Measurements from ENCODE around the gene IGSF23. TPM values are rescaled to one million over a fixed set of nuclear protein-coding genes. Genes with fewer than 3 reads are reported as not detected.

IGSF23 gene
- total RNA-seq, 1 donor from 2014 or later = not detected

DNA sequence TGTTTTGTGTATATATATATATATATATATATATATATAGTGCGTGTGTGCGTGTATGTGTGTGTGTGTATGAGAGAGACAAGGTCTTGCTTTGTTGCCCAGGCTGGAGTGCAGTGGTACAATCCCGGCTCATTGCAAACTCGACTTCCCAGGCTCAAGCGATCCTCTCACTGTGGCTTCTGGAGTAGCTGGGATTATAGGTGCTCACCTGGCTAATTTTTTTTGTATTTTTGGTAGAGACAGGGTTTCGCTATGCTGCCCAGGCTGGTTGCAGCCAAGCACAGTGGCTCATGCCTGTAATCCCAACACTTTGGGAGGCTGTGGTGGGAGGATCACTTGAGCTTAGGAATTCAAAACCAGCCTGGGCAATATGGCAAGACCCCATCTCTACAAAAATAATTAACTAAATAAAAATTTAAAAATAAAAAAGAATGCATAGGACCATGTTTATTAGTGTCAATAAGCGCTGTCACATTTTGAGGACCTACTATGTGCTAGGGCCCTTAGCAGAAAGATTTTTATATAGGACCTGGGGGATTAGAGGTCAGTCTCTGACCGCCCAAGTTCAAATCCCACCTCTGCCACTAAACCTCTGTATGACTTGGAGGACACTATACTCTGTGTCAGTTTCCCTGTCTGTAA, 32.2 kb downstream of the IGSF23 start:
- DNase-seq = no peak
- H3K27ac Mint-ChIP-seq = no peak overlapping the region
- intact Hi-C loops (cut with micrococcal nuclease) = no loop called here
- no peaks in the 10 kb centered on the region for H3K9me3 Mint-ChIP-seq
- no peaks in the 10 kb centered on the region for H3K4me1 Mint-ChIP-seq
- H3K4me3 Mint-ChIP-seq = no peak overlapping the region
- H3K36me3 Mint-ChIP-seq (ENCODE audit: low read depth) = no peaks in the 10 kb centered on the region
- H3K27me3 Mint-ChIP-seq = peaks cover 10% of the 10 kb centered on the region

DNA sequence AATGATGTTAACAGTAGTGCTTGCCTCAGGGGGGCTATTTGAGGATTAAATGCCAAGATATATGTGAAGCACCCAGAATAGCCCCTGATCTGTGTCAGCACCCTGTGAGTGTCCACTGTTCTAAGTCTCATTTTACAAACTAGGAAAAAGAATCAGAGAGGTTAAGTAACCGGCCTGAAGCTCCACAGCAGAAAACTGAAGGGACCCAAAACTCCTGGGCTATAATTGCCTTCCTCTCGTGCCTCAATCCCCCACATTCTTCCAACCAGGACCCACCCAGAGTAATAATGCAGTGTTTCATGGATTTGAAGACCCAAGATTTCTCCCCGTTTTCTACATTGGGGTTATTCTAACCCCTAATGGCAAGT, 32.7 kb downstream of the IGSF23 start:
- intact Hi-C loops (cut with micrococcal nuclease) = no loop called here

DNA sequence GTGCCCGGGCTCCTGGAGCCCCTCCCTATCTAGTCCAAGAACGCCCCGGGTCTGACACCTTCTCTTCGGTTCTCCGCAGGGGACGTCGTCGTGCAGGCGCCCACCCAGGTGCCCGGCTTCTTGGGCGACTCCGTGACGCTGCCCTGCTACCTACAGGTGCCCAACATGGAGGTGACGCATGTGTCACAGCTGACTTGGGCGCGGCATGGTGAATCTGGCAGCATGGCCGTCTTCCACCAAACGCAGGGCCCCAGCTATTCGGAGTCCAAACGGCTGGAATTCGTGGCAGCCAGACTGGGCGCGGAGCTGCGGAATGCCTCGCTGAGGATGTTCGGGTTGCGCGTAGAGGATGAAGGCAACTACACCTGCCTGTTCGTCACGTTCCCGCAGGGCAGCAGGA, 33.8 kb downstream of the IGSF23 start:
- no peak overlapping the region for H3K4me3 Mint-ChIP-seq
- no peaks in the 10 kb centered on the region for H3K9me3 Mint-ChIP-seq
- intact Hi-C loops (cut with micrococcal nuclease) = no loop called here
- DNase-seq = no peak
- peaks cover 8% of the 10 kb centered on the region for H3K27me3 Mint-ChIP-seq
- no peak overlapping the region for H3K27ac Mint-ChIP-seq
- H3K36me3 Mint-ChIP-seq (ENCODE audit: low read depth) = peaks cover 2% of the 10 kb centered on the region
- no peaks in the 10 kb centered on the region for H3K4me1 Mint-ChIP-seq

More for the DNA sequence above, 32.7 kb downstream of the IGSF23 start:
- H3K27me3 Mint-ChIP-seq = peaks cover 10% of the 10 kb centered on the region
- H3K36me3 Mint-ChIP-seq (ENCODE audit: low read depth) = no peaks in the 10 kb centered on the region
- H3K4me1 Mint-ChIP-seq = no peaks in the 10 kb centered on the region
- no peak overlapping the region for H3K27ac Mint-ChIP-seq
- no peak for DNase-seq
- H3K9me3 Mint-ChIP-seq = no peaks in the 10 kb centered on the region
- no peak overlapping the region for H3K4me3 Mint-ChIP-seq

DNA sequence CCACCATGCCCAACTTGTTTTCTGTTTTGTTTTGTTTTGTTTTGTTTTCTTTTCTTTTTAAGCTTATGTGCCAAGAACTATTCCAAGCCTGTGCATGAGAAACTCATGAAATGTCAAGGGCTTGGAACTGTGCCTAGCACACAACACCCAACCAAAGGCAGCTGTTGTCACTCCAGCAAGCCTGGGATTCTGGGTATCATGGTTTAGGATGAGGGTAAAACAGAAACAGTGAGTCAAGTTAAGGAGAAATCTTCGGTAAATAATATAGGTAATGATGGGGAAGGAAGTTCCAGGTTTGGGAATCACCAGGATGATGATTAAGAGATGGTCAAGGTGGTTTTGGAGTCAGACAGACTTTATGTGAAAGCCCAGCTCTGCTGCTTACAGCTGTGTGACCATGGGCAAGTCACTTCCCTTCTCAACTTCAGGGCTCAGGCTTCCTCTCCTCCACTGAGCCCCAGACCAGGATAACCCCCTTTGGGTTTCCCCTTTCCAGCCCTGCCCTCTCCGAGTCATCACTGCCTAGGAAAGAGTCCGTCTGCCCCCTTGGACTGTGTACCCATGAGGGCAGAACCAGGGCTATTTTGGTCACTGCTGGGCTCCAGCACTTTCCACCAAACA, 35.4 kb downstream of the IGSF23 start:
- Mint-ChIP-seq H3K36me3 (ENCODE audit: low read depth) (peaks cover 2% of the 10 kb centered on the region), H3K4me3 (no peak overlapping the region), H3K27me3 (no peaks in the 10 kb centered on the region), H3K4me1 (no peaks in the 10 kb centered on the region), H3K27ac (no peak overlapping the region), H3K9me3 (no peaks in the 10 kb centered on the region)
- no peak for DNase-seq
- intact Hi-C loops (cut with micrococcal nuclease) = no loop called here

DNA sequence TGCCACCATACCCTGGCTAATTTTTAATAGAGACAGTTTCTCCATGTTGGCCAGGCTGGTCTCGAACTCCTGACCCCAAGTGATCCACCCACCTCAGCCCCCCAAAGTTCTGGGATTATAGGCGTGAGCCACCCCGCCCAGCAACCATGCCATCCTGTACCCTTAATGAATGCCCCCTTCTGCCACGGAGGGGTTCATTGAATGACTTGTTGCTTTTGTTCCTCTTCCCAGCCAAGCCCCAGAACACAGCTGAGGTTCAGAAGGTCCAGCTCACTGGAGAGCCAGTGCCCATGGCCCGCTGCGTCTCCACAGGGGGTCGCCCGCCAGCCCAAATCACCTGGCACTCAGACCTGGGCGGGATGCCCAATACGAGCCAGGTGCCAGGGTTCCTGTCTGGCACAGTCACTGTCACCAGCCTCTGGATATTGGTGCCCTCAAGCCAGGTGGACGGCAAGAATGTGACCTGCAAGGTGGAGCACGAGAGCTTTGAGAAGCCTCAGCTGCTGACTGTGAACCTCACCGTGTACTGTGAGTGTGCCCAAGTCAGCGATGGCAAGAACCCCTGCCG, 36.3 kb downstream of the IGSF23 start:
- Mint-ChIP-seq H3K4me3 (no peak overlapping the region), H3K9me3 (no peaks in the 10 kb centered on the region), H3K36me3 (ENCODE audit: low read depth) (peaks cover 5% of the 10 kb centered on the region), H3K4me1 (peaks cover 4% of the 10 kb centered on the region), H3K27me3 (no peaks in the 10 kb centered on the region), H3K27ac (no peak overlapping the region)
- intact Hi-C loops (cut with micrococcal nuclease) = loop anchor here (10.0 kb wide), 1 partner anchor 195 kb away; the partner anchor contains the start of gene NECTIN2
- no peak for DNase-seq

DNA sequence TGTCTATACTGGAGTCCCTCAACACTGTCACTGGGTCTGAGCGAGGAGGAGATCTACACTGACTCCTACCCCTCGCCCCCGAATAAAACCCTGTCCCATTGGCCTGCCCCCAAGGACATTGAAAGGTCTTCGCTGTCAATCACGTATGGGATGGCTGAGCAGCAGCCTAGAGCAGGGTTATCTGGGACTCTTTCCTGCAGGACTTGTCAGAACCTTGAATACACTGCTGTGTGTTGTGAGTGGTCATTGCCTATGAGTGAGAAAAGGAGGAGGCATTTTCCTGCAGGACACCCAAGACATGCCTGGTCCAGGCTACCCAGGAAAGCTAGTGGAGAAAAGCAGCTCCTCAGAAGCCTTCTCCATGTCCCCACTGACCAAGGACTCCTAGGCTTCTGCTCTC, 40.0 kb downstream of the IGSF23 start:
- no peak for DNase-seq
- H3K27ac Mint-ChIP-seq = no peak overlapping the region
- intact Hi-C loops (cut with micrococcal nuclease) = loop anchor here (10.0 kb wide), 1 partner anchor 191 kb away; the partner anchor contains the start of gene NECTIN2
- no peaks in the 10 kb centered on the region for H3K9me3 Mint-ChIP-seq
- peaks cover 11% of the 10 kb centered on the region for H3K4me1 Mint-ChIP-seq
- H3K4me3 Mint-ChIP-seq = no peak overlapping the region
- H3K36me3 Mint-ChIP-seq (ENCODE audit: low read depth) = peaks cover 13% of the 10 kb centered on the region
- H3K27me3 Mint-ChIP-seq = no peaks in the 10 kb centered on the region

DNA sequence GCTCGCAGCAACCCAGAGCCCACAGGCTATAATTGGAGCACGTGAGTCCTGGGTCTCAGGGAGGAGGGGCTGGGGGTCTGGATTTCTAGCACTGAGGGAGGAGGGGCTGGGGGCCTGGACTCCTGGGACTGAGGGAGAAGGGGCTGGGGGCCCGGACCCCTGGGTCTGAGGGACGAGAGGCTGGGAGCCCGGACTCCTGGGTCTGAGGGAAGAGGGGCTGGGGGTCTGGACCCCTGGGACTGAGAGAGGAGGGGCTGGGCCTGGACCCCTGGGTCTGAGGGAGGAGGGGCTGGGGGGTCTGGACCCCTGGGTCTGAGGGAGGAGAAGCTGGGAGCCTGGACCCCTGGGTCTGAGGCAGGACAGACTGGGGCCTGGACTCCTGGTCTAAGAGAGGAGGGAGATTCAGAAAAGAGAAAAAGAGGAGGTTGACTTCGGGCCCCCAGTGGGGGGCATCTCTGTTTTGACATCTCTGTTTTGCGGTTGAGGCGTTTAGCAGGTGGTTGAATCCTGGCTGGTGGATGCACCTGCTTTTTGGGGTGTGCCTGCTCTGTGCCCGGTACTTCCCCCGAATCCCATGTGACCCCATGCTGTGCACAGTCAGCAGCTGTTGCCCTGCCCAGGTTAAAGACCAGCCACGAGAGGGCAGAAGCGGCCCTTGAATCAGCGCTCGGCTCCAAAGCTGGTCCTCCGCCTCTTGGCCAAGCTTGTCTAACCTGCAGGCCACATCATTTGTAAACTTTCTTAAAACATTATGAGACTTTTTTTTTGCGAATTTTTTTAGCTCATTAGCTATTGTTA, 40.8 kb downstream of the IGSF23 start:
- peaks cover 13% of the 10 kb centered on the region for H3K36me3 Mint-ChIP-seq (ENCODE audit: low read depth)
- H3K4me1 Mint-ChIP-seq = peaks cover 11% of the 10 kb centered on the region
- intact Hi-C loops (cut with micrococcal nuclease) = loop anchor here (10.0 kb wide), 1 partner anchor 191 kb away; the partner anchor contains the start of gene NECTIN2
- DNase-seq = peak; percentile 91
- no peaks in the 10 kb centered on the region for H3K27me3 Mint-ChIP-seq
- no peaks in the 10 kb centered on the region for H3K9me3 Mint-ChIP-seq
- H3K27ac Mint-ChIP-seq = no peak overlapping the region
- H3K4me3 Mint-ChIP-seq = no peak overlapping the region

DNA sequence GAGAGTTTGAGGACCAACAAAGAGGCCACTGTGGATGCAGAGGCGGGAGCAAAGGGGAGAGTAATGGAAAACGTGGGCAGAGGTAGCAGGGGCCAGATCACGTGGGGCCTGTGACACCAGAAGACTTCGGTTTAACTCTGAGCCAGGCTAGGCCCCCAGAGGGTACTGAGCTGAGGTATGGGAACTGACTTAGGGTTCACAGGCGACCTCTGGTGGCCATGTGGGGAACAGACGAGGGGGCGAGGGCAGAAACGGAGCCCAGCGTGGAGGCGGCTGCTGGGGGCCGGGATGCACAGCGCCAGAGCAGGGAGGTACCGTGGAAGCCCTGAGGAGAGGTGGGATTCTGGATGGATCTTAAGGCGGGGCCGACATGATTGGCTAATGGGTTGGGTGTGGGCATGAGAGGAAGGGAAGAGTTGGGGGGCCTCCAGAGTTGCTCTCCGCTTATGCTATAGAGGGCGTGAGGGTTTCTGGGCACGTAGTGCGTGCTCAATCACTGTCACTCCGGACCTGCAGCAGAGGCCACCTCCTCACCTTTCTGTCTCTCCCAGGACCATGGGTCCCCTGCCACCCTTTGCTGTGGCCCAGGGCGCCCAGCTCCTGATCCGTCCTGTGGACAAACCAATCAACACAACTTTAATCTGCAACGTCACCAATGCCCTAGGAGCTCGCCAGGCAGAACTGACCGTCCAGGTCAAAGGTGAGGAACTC, 44.0 kb downstream of the IGSF23 start:
- H3K9me3 Mint-ChIP-seq = no peaks in the 10 kb centered on the region
- intact Hi-C loops (cut with micrococcal nuclease) = loop anchor here (1.0 to 10.0 kb wide), 3 partner anchors 86 to 187 kb away; partner anchors contain the start of gene NECTIN2
- H3K4me1 Mint-ChIP-seq = peaks cover 11% of the 10 kb centered on the region
- no peak overlapping the region for H3K4me3 Mint-ChIP-seq
- peak; percentile 90 for DNase-seq
- H3K27me3 Mint-ChIP-seq = no peaks in the 10 kb centered on the region
- H3K27ac Mint-ChIP-seq = no peak overlapping the region
- H3K36me3 Mint-ChIP-seq (ENCODE audit: low read depth) = peaks cover 14% of the 10 kb centered on the region

DNA sequence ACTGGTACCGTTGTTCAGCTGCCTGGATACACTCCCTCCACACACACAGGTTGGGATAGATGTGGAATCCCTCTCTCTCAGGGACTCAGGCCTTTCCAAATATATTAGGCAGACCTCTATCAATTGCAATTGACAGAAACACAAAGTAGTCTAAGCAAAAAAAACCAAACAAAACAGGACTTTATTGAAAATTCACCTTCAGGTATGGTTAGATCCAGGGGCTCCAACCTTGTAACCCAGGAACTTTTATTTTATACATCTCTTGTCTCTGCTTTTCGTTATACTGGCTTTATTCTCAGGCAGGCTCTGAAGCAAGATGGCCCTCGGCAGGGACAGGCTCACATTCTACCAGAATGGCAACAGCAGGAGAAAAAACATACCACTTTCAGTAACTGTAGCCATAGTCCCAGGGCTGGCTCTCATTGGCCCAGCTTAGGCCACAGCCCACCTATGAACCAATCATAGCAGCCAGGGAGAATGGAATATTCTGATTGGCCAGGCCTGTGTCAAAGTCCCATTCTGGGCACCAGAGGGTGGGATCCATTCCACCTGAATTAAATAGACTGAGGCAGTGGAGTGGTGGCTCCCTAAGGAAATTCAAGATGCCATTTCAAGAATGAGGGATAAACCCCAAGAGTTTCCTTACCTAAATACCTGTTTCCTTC, 44.8 kb downstream of the IGSF23 start:
- no peaks in the 10 kb centered on the region for H3K27me3 Mint-ChIP-seq
- intact Hi-C loops (cut with micrococcal nuclease) = loop anchor here (2.0 to 10.0 kb wide), 2 partner anchors 81 to 187 kb away; partner anchors contain the start of gene NECTIN2
- DNase-seq = no peak
- H3K4me1 Mint-ChIP-seq = peaks cover 11% of the 10 kb centered on the region
- H3K9me3 Mint-ChIP-seq = no peaks in the 10 kb centered on the region
- H3K27ac Mint-ChIP-seq = no peak overlapping the region
- H3K36me3 Mint-ChIP-seq (ENCODE audit: low read depth) = peaks cover 15% of the 10 kb centered on the region
- no peak overlapping the region for H3K4me3 Mint-ChIP-seq

DNA sequence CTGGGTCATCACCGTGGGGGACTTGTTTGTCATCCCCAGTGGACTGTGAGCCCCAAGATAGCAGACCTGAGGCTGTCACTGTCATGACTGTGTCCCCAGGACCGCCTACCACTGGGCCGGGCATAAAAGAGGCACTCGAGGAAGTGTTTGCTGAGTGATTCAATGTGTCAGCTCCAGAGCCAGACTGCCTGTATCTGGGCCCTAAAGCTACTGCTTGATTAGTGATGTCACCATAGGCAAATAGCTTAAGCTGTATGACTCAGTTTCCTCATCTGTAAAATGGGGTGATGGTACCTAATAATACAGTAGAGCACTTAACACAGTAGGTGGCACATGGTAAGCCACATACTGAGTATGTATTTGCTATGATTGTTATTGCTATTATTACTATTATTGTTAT, 46.7 kb downstream of the IGSF23 start:
- intact Hi-C loops (cut with micrococcal nuclease) = no loop called here
- no peak overlapping the region for H3K4me3 Mint-ChIP-seq

DNA sequence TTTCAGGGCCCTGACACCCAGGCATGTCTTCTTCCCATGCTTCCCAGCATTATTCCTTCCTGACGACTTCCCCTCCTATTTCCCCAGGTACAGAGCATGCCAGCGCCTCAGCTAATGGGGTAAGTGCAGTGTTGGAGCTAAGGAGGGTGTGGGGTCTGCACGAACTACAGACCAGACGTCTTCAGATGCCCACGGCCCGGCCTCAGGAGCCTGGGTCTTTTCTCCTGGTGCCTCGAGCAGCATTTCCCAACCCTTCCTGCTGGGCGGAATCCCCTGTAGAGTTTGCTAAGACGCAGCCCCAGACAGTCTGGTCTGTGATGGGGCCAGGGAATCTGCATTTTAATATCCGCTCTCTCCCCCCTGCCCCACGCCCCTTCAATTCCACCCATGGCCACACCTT, 47.8 kb downstream of the IGSF23 start:
- Mint-ChIP-seq H3K36me3 (ENCODE audit: low read depth) (peaks cover 6% of the 10 kb centered on the region), H3K4me3 (no peak overlapping the region), H3K4me1 (peaks cover 5% of the 10 kb centered on the region), H3K27me3 (no peaks in the 10 kb centered on the region), H3K27ac (no peak overlapping the region), H3K9me3 (no peaks in the 10 kb centered on the region)
- no peak for DNase-seq
- intact Hi-C loops (cut with micrococcal nuclease) = no loop called here

More for the DNA sequence above, 46.7 kb downstream of the IGSF23 start:
- H3K27me3 Mint-ChIP-seq = no peaks in the 10 kb centered on the region
- H3K4me1 Mint-ChIP-seq = peaks cover 5% of the 10 kb centered on the region
- no peaks in the 10 kb centered on the region for H3K9me3 Mint-ChIP-seq
- no peak overlapping the region for H3K27ac Mint-ChIP-seq
- peaks cover 10% of the 10 kb centered on the region for H3K36me3 Mint-ChIP-seq (ENCODE audit: low read depth)
- no peak for DNase-seq

DNA sequence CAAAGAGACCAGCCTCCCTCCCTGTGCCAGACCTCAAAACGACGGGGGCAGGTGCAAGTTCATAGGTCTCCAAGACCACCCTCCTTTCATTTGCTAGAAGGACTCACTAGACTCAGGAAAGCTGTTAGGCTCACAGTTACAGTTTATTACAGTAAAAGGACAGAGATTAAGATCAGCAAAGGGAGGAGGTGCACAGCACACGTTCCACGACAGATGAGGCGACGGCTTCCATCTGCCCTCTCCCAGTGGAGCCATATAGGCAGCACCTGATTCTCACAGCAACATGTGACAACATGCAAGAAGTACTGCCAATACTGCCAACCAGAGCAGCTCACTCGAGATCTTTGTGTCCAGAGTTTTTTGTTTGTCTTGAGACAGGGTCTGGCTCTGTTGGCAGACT, 48.5 kb downstream of the IGSF23 start:
- Mint-ChIP-seq H3K27me3 (no peaks in the 10 kb centered on the region), H3K9me3 (no peaks in the 10 kb centered on the region), H3K36me3 (ENCODE audit: low read depth) (peaks cover 6% of the 10 kb centered on the region), H3K4me1 (peaks cover 5% of the 10 kb centered on the region), H3K27ac (no peak overlapping the region), H3K4me3 (no peak overlapping the region)
- DNase-seq = no peak
- intact Hi-C loops (cut with micrococcal nuclease) = no loop called here
